CD4-positive, alpha-beta T cell treated with Interferon alpha-2 for 1 hour (primary cell): ENCODE data around the gene MOV10.

Source experiments
- DNase-seq, 2 donors: peaks; one replicate each; pipeline ENCODE4 v3.0.0-alpha.2; 2020 to 2022

The MOV10 gene

GRCh38 chr1:112675728-112676381 lies 1.4 kb downstream of the MOV10 start:
- DNase-seq, result no peak

GRCh38 chr1:112676543-112676942 lies 2.1 kb downstream of the MOV10 start:
- DNase-seq, result no peak

GRCh38 chr1:112677501-112677900 lies 3.0 kb downstream of the MOV10 start:
- DNase-seq, result no peak

GRCh38 chr1:112678605-112679004 lies 4.1 kb downstream of the MOV10 start:
- DNase-seq, result no peak

GRCh38 chr1:112685913-112686312 lies 11.5 kb downstream of the MOV10 start:
- no peak for DNase-seq

- DNase-seq, result no peak
These were observed 12.0 kb downstream of the MOV10 start for GRCh38 chr1:112686417-112686816.

GRCh38 chr1:112686835-112687234 lies 12.4 kb downstream of the MOV10 start:
- DNase-seq, result no peak

GRCh38 chr1:112687361-112687760 lies 12.9 kb downstream of the MOV10 start:
- no peak for DNase-seq

- DNase-seq, result no peak
These were observed 13.5 kb downstream of the MOV10 start for GRCh38 chr1:112687785-112688496.

- no peak for DNase-seq
These were observed 14.3 kb downstream of the MOV10 start for GRCh38 chr1:112688781-112689193.

- no peak for DNase-seq
These were observed 14.9 kb downstream of the MOV10 start for GRCh38 chr1:112689196-112689841.

- DNase-seq, result no peak
These were observed 15.4 kb downstream of the MOV10 start for GRCh38 chr1:112689842-112690237.

- no peak for DNase-seq
These were observed 18.2 kb downstream of the MOV10 start for GRCh38 chr1:112692681-112693080.

GRCh38 chr1:112693821-112694220 lies 19.4 kb downstream of the MOV10 start:
- no peak for DNase-seq

- no peak for DNase-seq
These were observed 20.0 kb downstream of the MOV10 start for GRCh38 chr1:112694363-112694929.

- no peak for DNase-seq
These were observed 20.8 kb downstream of the MOV10 start for GRCh38 chr1:112695276-112695675.

GRCh38 chr1:112696578-112697314 lies 22.3 kb downstream of the MOV10 start:
- no peak for DNase-seq

- no peak for DNase-seq
These were observed 23.3 kb downstream of the MOV10 start for GRCh38 chr1:112697781-112698201.

GRCh38 chr1:112698366-112699310 lies 24.2 kb downstream of the MOV10 start:
- no peak for DNase-seq

- no peak for DNase-seq
These were observed 25.1 kb downstream of the MOV10 start for GRCh38 chr1:112699425-112700144.
